ENCODE results near the gene SLK. TPM values are rescaled to one million over a fixed set of nuclear protein-coding genes. Genes with fewer than 3 reads are reported as not detected.
A peak's percentile ranks its signal among the peaks of the same experiment; 100 is the strongest.

The SLK gene
- total and polyA plus RNA-seq, 10 of the 15 experiments (the other 5 are each of a cell fraction or from before 2014, with no cell fraction given): 2.5 to 24.2 (median 11.1) TPM

GRCh38 chr10:103986360-103986759 lies 19.4 kb downstream of the SLK start:
- Histone ChIP-seq H3K4me3 (no peak overlapping the region), H3K9ac (ENCODE audit: control insufficient read depth, insufficient read depth, low read length) (no peak overlapping the region), H3K36me3 (ENCODE audit: control insufficient read depth in 2 of 2, insufficient read depth in 2 of 2, low read length in 1 of 2) (no peaks in the 10 kb centered on the region), H2AFZ (ENCODE audit: control insufficient read depth, low read depth, low read length) (no peak overlapping the region), H3K4me1 (ENCODE audit: control insufficient read depth, insufficient read depth, low read length) (peaks cover 7% of the 10 kb centered on the region; the same call in 1 of the 2 replicates), H4K20me1 (ENCODE audit: control insufficient read depth, insufficient read depth) (no peaks in the 10 kb centered on the region), H3K4me2 (ENCODE audit: control insufficient read depth, insufficient read depth) (no peak overlapping the region), H3K79me2 (ENCODE audit: control insufficient read depth, insufficient read depth, low read length) (peaks cover 31% of the 10 kb centered on the region), H3K9me3 (replicated peaks; ENCODE audit: control insufficient read depth, insufficient read depth, low read length) (no peaks in the 10 kb centered on the region), H3K27me3 (replicated peaks in 1 of 2; ENCODE audit: control insufficient read depth in 2 of 2, insufficient read depth in 2 of 2, low read length in 1 of 2) (no peaks in the 10 kb centered on the region), H3K27ac (ENCODE audit: control insufficient read depth, insufficient read depth) (no peak overlapping the region)
- SMC1A ChIA-PET (ENCODE audit: uncharacterized antibody, unreplicated experiment): interaction anchor here (1.0 to 2.0 kb wide), 2 partner anchors 98 to 137 kb away, joined by 4 to 8 read pairs; partner anchors contain the start of gene SFR1
- RAD21 ChIA-PET (ENCODE audit: unreplicated experiment): interaction anchor here (0.6 to 1.4 kb wide), 5 partner anchors 9 to 138 kb away, joined by 3 to 5 read pairs (median 4); no protein-coding TSS in a partner anchor
- POLR2A ChIA-PET: no interaction called here
- 73% methylated on average over 7 of the region's 7 CpGs for WGBS (ENCODE audit: insufficient coverage, insufficient replicate concordance, low lambda C conversion rate, missing lambda C conversion rate)
- CTCF ChIA-PET: interaction anchor here (1.1 to 1.7 kb wide), 4 partner anchors 10 to 136 kb away, joined by 3 to 7 read pairs (median 3); partner anchors contain the start of gene SFR1
- intact Hi-C loops (cut with micrococcal nuclease; ENCODE audit: unreplicated experiment) (no loop called here), in situ Hi-C loops (cut with MboI) (no loop called here)
- DNase-seq (ENCODE audit: low read depth, low spot score) (no peak), ATAC-seq (peak; percentile 56), FAIRE-seq (no peak)
- BruUV-seq (replicated peaks): no TSS peak
- TF ChIP-seq FOXM1 (IDR thresholded peaks at IDR 0.05; ENCODE audit: low read depth, low read length) (no peak), SIN3A (IDR thresholded peaks at IDR 0.05; ENCODE audit: low read depth, low read length) (no peak), POU2F2 (IDR thresholded peaks at IDR 0.05; ENCODE audit: borderline replicate concordance, low read depth, low read length) (no peak), TAF1 (IDR thresholded peaks at IDR 0.05; ENCODE audit: borderline replicate concordance, low read depth, low read length) (no peak), IKZF1 (conservative IDR thresholded peaks at IDR 0.05) (no peak), SPI1 (IDR thresholded peaks at IDR 0.05; ENCODE audit: borderline replicate concordance, insufficient read depth, low read depth, low read length) (no peak), RUNX3 (IDR thresholded peaks at IDR 0.05; ENCODE audit: low read length) (peak; percentile 29; the same call in 1 of the 2 replicates), RAD51 (IDR thresholded peaks at IDR 0.05) (no peak), TBL1XR1 (IDR thresholded peaks at IDR 0.05; ENCODE audit: low read depth, low read length) (no peak), CREM (IDR thresholded peaks at IDR 0.05; ENCODE audit: low read depth) (no peak), JUND (IDR thresholded peaks at IDR 0.05; ENCODE audit: low read depth, low read length) (no peak)
- TF ChIP-seq, protein P1, sequence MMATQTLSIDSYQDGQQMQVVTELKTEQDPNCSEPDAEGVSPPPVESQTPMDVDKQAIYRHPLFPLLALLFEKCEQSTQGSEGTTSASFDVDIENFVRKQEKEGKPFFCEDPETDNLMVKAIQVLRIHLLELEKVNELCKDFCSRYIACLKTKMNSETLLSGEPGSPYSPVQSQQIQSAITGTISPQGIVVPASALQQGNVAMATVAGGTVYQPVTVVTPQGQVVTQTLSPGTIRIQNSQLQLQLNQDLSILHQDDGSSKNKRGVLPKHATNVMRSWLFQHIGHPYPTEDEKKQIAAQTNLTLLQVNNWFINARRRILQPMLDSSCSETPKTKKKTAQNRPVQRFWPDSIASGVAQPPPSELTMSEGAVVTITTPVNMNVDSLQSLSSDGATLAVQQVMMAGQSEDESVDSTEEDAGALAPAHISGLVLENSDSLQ (IDR thresholded peaks at IDR 0.05): no peak
- TF ChIP-seq, protein P2, sequence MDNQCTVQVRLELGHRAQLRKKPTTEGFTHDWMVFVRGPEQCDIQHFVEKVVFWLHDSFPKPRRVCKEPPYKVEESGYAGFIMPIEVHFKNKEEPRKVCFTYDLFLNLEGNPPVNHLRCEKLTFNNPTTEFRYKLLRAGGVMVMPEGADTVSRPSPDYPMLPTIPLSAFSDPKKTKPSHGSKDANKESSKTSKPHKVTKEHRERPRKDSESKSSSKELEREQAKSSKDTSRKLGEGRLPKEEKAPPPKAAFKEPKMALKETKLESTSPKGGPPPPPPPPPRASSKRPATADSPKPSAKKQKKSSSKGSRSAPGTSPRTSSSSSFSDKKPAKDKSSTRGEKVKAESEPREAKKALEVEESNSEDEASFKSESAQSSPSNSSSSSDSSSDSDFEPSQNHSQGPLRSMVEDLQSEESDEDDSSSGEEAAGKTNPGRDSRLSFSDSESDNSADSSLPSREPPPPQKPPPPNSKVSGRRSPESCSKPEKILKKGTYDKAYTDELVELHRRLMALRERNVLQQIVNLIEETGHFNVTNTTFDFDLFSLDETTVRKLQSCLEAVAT (IDR thresholded peaks at IDR 0.05): peak; percentile 45; the same call in 1 of the 2 replicates
- TF ChIP-seq, protein P3, sequence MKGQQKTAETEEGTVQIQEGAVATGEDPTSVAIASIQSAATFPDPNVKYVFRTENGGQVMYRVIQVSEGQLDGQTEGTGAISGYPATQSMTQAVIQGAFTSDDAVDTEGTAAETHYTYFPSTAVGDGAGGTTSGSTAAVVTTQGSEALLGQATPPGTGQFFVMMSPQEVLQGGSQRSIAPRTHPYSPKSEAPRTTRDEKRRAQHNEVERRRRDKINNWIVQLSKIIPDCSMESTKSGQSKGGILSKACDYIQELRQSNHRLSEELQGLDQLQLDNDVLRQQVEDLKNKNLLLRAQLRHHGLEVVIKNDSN (IDR thresholded peaks at IDR 0.05; ENCODE audit: borderline replicate concordance, extremely low read length, insufficient read depth, low read depth, low read length): no peak
- TF ChIP-seq, protein P4, sequence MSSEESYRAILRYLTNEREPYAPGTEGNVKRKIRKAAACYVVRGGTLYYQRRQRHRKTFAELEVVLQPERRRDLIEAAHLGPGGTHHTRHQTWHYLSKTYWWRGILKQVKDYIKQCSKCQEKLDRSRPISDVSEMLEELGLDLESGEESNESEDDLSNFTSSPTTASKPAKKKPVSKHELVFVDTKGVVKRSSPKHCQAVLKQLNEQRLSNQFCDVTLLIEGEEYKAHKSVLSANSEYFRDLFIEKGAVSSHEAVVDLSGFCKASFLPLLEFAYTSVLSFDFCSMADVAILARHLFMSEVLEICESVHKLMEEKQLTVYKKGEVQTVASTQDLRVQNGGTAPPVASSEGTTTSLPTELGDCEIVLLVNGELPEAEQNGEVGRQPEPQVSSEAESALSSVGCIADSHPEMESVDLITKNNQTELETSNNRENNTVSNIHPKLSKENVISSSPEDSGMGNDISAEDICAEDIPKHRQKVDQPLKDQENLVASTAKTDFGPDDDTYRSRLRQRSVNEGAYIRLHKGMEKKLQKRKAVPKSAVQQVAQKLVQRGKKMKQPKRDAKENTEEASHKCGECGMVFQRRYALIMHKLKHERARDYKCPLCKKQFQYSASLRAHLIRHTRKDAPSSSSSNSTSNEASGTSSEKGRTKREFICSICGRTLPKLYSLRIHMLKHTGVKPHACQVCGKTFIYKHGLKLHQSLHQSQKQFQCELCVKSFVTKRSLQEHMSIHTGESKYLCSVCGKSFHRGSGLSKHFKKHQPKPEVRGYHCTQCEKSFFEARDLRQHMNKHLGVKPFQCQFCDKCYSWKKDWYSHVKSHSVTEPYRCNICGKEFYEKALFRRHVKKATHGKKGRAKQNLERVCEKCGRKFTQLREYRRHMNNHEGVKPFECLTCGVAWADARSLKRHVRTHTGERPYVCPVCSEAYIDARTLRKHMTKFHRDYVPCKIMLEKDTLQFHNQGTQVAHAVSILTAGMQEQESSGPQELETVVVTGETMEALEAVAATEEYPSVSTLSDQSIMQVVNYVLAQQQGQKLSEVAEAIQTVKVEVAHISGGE (CRISPR knock-in tag; IDR thresholded peaks at IDR 0.05): no peak

Data from GM12878 (cell line).